ENCODE data around the gene ZNF302.
"Not testable (repeated sequence)": the region's sequence is repeated elsewhere in the genome, so short reads cannot be mapped to it uniquely, and the experiment has no call there.

The ZNF302 gene

DNA sequence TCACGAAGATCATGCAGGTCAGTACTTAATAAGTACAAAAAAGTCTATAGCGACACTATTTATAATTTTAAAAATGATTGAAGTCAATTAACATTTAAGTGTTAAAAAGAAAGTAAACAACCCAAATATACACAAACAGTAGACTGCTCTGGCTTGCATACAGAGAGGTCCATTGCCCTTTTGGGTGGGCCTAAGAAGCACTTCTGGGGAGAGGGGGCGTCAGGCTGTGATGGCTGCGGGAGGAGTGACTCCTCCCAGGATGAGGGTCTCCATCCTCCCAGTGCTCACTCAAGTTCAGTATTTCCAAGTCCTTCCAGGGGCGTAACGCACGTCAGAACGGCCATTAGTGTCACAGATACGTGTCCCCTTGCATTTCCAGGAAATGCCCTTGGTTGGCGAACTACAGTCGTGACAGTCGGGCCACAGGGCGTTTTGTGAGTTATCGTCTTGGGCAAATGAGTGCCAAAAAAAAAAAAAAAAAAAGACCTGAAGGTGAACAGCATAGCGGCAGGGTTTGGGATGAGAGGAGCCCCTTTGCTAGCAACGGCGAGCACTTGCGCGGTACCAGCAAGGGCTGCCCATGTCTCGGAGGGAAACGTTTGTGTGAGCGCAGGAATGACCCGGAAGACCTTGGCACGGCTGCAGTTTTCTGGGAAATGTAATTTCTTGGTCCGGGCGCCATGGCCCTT is 637 bp upstream of the ZNF302 start, which contains the start of gene SCGB2B2:
SCGB2B2 (minus strand) TSS at position 463 of the 689 bp plus-strand sequence. CDS start 82,596 bp downstream, outside the sequence.
- peak within 1 kb of the TSS; percentile 74 for H3K4me2 ChIP-seq (ENCODE audit: low read length)
- H3K27ac ChIP-seq (ENCODE audit: low read length): peak within 1 kb of the TSS; percentile 52
- TF ChIP-seq EZH2phosphoT487 (IDR thresholded peaks at IDR 0.05; ENCODE audit: low read depth): no peak
- TF ChIP-seq, protein P1, sequence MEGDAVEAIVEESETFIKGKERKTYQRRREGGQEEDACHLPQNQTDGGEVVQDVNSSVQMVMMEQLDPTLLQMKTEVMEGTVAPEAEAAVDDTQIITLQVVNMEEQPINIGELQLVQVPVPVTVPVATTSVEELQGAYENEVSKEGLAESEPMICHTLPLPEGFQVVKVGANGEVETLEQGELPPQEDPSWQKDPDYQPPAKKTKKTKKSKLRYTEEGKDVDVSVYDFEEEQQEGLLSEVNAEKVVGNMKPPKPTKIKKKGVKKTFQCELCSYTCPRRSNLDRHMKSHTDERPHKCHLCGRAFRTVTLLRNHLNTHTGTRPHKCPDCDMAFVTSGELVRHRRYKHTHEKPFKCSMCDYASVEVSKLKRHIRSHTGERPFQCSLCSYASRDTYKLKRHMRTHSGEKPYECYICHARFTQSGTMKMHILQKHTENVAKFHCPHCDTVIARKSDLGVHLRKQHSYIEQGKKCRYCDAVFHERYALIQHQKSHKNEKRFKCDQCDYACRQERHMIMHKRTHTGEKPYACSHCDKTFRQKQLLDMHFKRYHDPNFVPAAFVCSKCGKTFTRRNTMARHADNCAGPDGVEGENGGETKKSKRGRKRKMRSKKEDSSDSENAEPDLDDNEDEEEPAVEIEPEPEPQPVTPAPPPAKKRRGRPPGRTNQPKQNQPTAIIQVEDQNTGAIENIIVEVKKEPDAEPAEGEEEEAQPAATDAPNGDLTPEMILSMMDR (IDR thresholded peaks at IDR 0.05; ENCODE audit: low read depth, low read length): no peak

DNA sequence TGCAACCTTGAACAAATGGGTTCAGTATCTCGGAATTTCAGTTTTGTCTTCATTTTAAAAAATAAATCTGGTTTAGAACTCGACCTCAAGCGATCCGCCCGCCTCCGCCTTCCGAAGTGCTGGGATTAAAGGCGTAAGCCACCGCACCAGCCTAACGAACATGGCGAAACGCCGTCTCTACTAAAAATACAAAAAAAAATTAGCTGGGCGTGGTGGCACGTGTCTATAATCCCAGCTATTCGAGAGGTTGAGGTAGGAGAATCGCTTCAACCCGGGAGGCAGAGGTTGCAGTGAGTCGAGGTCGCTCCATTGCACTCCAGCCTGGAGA is 571 bp downstream of the ZNF302 start:
- no peak for TF ChIP-seq EZH2phosphoT487 (IDR thresholded peaks at IDR 0.05; ENCODE audit: low read depth)
- TF ChIP-seq, protein P1 (IDR thresholded peaks at IDR 0.05; ENCODE audit: low read depth, low read length): no peak
- H3K79me2 ChIP-seq (ENCODE audit: low read length): no peaks in the 10 kb centered on the region
- H3K4me2 ChIP-seq (ENCODE audit: low read length): peak overlapping the region; percentile 74
- peak overlapping the region; percentile 78 for H3K4me3 ChIP-seq (ENCODE audit: low read length)
- H2AFZ ChIP-seq (ENCODE audit: low read depth, low read length): peak overlapping the region; percentile 67; the same call in 1 of the 2 replicates
- no peaks in the 10 kb centered on the region for H3K36me3 ChIP-seq (replicated peaks; ENCODE audit: low read depth, low read length)
- no peak overlapping the region for H3K27ac ChIP-seq (ENCODE audit: low read length)
- H3K9ac ChIP-seq (ENCODE audit: low read length): no peak overlapping the region
- H3K4me1 ChIP-seq (ENCODE audit: low read length): peaks cover 5% of the 10 kb centered on the region; the same call in 1 of the 2 replicates
- H3K27me3 ChIP-seq (ENCODE audit: low read depth, low read length): no peaks in the 10 kb centered on the region
- no peaks in the 10 kb centered on the region for H4K20me1 ChIP-seq (ENCODE audit: insufficient read depth, low read length)
- H3K9me3 ChIP-seq (ENCODE audit: insufficient read depth, low read length): no peaks in the 10 kb centered on the region

More for the DNA sequence above, 637 bp upstream of the ZNF302 start, which contains the start of gene SCGB2B2:
- no peaks in the 10 kb centered on the region for H3K27me3 ChIP-seq (ENCODE audit: low read depth, low read length)
- no peaks in the 10 kb centered on the region for H4K20me1 ChIP-seq (ENCODE audit: insufficient read depth, low read length)
- no peaks in the 10 kb centered on the region for H3K79me2 ChIP-seq (ENCODE audit: low read length)
- peak within 1 kb of the TSS; percentile 67 for H2AFZ ChIP-seq (ENCODE audit: low read depth, low read length)
- no peaks in the 10 kb centered on the region for H3K9me3 ChIP-seq (ENCODE audit: insufficient read depth, low read length)
- H3K4me3 ChIP-seq (ENCODE audit: low read length): peak within 1 kb of the TSS; percentile 78
- no peaks in the 10 kb centered on the region for H3K36me3 ChIP-seq (replicated peaks; ENCODE audit: low read depth, low read length)
- H3K9ac ChIP-seq (ENCODE audit: low read length): peak within 1 kb of the TSS; percentile 67
- peaks cover 5% of the 10 kb centered on the region; the same call in 1 of the 2 replicates for H3K4me1 ChIP-seq (ENCODE audit: low read length)

DNA sequence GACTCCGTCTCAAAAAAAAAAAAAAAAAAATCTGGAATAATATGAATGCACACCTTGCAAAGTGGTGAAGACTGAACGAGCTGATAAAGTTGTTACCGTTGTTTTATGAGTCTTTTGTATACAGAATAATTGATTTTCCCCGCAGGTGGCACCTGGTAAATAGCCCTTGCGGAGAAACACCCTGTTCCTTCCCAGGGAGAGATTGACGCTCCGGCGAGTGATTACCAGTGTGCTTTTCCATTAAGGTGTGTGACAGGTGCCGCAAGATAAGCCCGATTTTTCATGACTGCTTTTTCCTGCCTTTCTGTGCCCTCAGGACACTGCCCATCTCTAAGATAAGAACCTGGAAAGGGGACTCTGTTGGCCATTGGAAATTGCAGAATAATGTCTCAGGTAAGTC is 943 bp downstream of the ZNF302 start:
- Histone ChIP-seq H3K79me2 (ENCODE audit: low read length) (no peaks in the 10 kb centered on the region), H4K20me1 (ENCODE audit: insufficient read depth, low read length) (no peaks in the 10 kb centered on the region), H3K27me3 (ENCODE audit: low read depth, low read length) (no peaks in the 10 kb centered on the region), H3K4me3 (ENCODE audit: low read length) (no peak overlapping the region), H3K9me3 (ENCODE audit: insufficient read depth, low read length) (no peaks in the 10 kb centered on the region), H3K9ac (ENCODE audit: low read length) (no peak overlapping the region), H2AFZ (ENCODE audit: low read depth, low read length) (no peak overlapping the region), H3K4me2 (ENCODE audit: low read length) (no peak overlapping the region), H3K36me3 (replicated peaks; ENCODE audit: low read depth, low read length) (no peaks in the 10 kb centered on the region), H3K4me1 (ENCODE audit: low read length) (peaks cover 5% of the 10 kb centered on the region; the same call in 1 of the 2 replicates), H3K27ac (ENCODE audit: low read length) (no peak overlapping the region)
- no peak for TF ChIP-seq EZH2phosphoT487 (IDR thresholded peaks at IDR 0.05; ENCODE audit: low read depth)

DNA sequence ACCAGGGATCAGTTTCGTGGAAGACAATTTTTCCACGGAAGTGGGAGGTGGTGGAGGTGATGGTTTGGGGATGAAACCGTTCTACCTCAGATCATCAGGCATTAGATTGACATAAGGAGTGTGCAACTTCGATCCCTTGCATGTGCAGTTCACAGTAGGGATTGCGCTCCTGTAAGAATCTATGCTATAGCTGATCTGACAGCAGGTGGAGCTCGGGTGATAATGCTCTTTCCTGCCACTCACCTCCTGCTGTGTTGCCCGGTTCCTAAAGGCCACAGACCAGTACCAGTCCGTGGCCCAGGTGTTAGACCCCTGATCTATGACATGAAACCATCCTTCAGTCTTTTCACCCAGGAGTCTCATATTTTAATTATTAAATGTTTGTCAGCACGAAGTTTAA is 4.0 kb downstream of the ZNF302 start:
- peaks cover 9% of the 10 kb centered on the region; the same call in 1 of the 2 replicates for H3K9me3 ChIP-seq (ENCODE audit: insufficient read depth, low read length)
- no peak overlapping the region for H3K4me2 ChIP-seq (ENCODE audit: low read length)
- H4K20me1 ChIP-seq (ENCODE audit: insufficient read depth, low read length): no peaks in the 10 kb centered on the region
- no peak overlapping the region for H2AFZ ChIP-seq (ENCODE audit: low read depth, low read length)
- no peak overlapping the region for H3K27ac ChIP-seq (ENCODE audit: low read length)
- no peak overlapping the region for H3K4me3 ChIP-seq (ENCODE audit: low read length)
- H3K36me3 ChIP-seq (replicated peaks; ENCODE audit: low read depth, low read length): peaks cover 5% of the 10 kb centered on the region
- H3K4me1 ChIP-seq (ENCODE audit: low read length): peaks cover 3% of the 10 kb centered on the region; the same call in 1 of the 2 replicates
- TF ChIP-seq EZH2phosphoT487 (IDR thresholded peaks at IDR 0.05; ENCODE audit: low read depth): no peak
- TF ChIP-seq, protein P1 (IDR thresholded peaks at IDR 0.05; ENCODE audit: low read depth, low read length): no peak
- no peaks in the 10 kb centered on the region for H3K27me3 ChIP-seq (ENCODE audit: low read depth, low read length)
- no peaks in the 10 kb centered on the region for H3K79me2 ChIP-seq (ENCODE audit: low read length)
- no peak overlapping the region for H3K9ac ChIP-seq (ENCODE audit: low read length)

DNA sequence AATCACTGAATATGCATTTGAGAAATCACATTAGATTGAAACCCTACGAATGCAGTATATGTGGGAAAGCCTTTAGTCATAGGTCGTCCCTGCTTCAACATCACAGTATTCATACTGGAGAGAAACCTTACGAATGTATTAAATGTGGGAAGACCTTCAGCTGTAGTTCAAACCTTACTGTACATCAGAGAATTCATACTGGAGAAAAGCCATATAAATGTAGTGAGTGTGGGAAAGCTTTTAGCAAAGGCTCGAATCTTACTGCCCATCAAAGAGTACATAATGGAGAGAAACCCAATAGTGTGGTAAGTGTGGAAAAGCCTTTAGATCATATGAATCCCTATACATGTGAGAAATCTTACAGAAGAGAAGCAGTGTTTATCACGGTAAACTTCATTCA is 7.8 kb downstream of the ZNF302 start:
- H3K4me3 ChIP-seq (ENCODE audit: low read length); H3K27ac ChIP-seq (ENCODE audit: low read length); H3K27me3 ChIP-seq (ENCODE audit: low read depth, low read length); H4K20me1 ChIP-seq (ENCODE audit: insufficient read depth, low read length); H2AFZ ChIP-seq (ENCODE audit: low read depth, low read length); H3K9me3 ChIP-seq (ENCODE audit: insufficient read depth, low read length); H3K4me1 ChIP-seq (ENCODE audit: low read length); H3K4me2 ChIP-seq (ENCODE audit: low read length); H3K9ac ChIP-seq (ENCODE audit: low read length); H3K36me3 ChIP-seq (replicated peaks; ENCODE audit: low read depth, low read length); H3K79me2 ChIP-seq (ENCODE audit: low read length): not testable (repeated sequence)

Data from OCI-LY3 (cell line).